Activated CD8-positive, alpha-beta T cell treated with anti-CD3 and anti-CD28 coated beads for 36 hours (primary cell): ENCODE measurements around the gene PTPRN2. TPM values are rescaled to one million over a fixed set of nuclear protein-coding genes. Genes with fewer than 3 reads are reported as not detected.

Experiments
- ATAC-seq: fragments of 200-7000 bp; cut with Tn5 transposase; one replicate; pipeline ENCODE4 v1.10.0; 2021; ENCODE audit warnings: mild to moderate bottlenecking, moderate library complexity
- CTCF ChIA-PET: fragments of 350-600 bp; sonication (Branson Sonifier 250); formaldehyde crosslinking; loops from one replicate; lab custom pipeline; 2021; ENCODE audit warnings: antibody characterized with exemption; lab: Charles Lee
- POLR2A ChIA-PET: fragments of 350-600 bp; sonication (Branson Sonifier 250); formaldehyde crosslinking; loops from one replicate; lab custom pipeline; 2021; ENCODE audit warnings: antibody characterized with exemption; lab: Charles Lee
- DNase-seq: peaks from one replicate; pipeline ENCODE4 v3.0.0-alpha.2; 2020
- H3K27ac Mint-ChIP-seq: one replicate; pipeline ENCODE4 v1.8.0; 2021; ENCODE audit warnings: mild to moderate bottlenecking, mixed read lengths
- H3K27me3 Mint-ChIP-seq: one replicate; pipeline ENCODE4 v1.8.0; 2021; ENCODE audit warnings: mixed read lengths
- H3K36me3 Mint-ChIP-seq: one replicate; pipeline ENCODE4 v1.8.0; 2021; ENCODE audit warnings: low read depth, mixed read lengths
- H3K4me1 Mint-ChIP-seq: one replicate; pipeline ENCODE4 v1.8.0; 2021; ENCODE audit warnings: low read depth, mixed read lengths
- H3K4me3 Mint-ChIP-seq: one replicate; pipeline ENCODE4 v1.8.0; 2021; ENCODE audit warnings: mild to moderate bottlenecking, moderate library complexity, mixed read lengths
- H3K9me3 Mint-ChIP-seq: one replicate; pipeline ENCODE4 v1.8.0; 2021; ENCODE audit warnings: mixed read lengths
- CTCF ChIP-seq: fragments of 200-600 bp; IDR thresholded peaks from one replicate; pipeline ENCODE4 v1.8.0; 2022; ENCODE audit warnings: antibody characterized with exemption, mild to moderate bottlenecking
- intact Hi-C: fragments of 100-400 bp; cut with micrococcal nuclease; formaldehyde crosslinking; loops from one replicate; pipeline ENCODE4 v1.10.0; 2022
- total RNA-seq, 2 experiments: library from RNA; stranded (reverse); gene quantifications; one replicate each; pipeline ENCODE4 v1.2.3, GENCODE V29; 2021

PTPRN2 gene
- total RNA-seq, 2 experiments from 2014 or later = 0.49 to 0.65 TPM

GRCh38 chr7:157738066-157738460 is 849.6 kb downstream of the PTPRN2 start:
- no peak for TF ChIP-seq CTCF
- DNase-seq (no peak), ATAC-seq (no peak)
- Mint-ChIP-seq H3K27ac (no peak overlapping the region), H3K9me3 (no peaks in the 10 kb centered on the region), H3K27me3 (peaks cover 5% of the 10 kb centered on the region), H3K36me3 (no peaks in the 10 kb centered on the region), H3K4me3 (no peak overlapping the region), H3K4me1 (no peaks in the 10 kb centered on the region)
- CTCF ChIA-PET = no interaction called here
- POLR2A ChIA-PET = no interaction called here
- intact Hi-C loops = no loop called here

- ATAC-seq = no peak
- Mint-ChIP-seq H3K9me3 (no peaks in the 10 kb centered on the region), H3K4me1 (no peaks in the 10 kb centered on the region), H3K27me3 (peaks cover 5% of the 10 kb centered on the region), H3K4me3 (no peak overlapping the region), H3K36me3 (no peaks in the 10 kb centered on the region), H3K27ac (no peak overlapping the region)
- intact Hi-C loops = no loop called here
- ChIA-PET CTCF (no interaction called here), POLR2A (interaction anchor here (0.6 kb wide), 1 partner anchor 116 kb away, joined by 3 read pairs; no protein-coding TSS in a partner anchor)
- DNase-seq = no peak
- TF ChIP-seq CTCF = no peak
Observed at GRCh38 chr7:157737151-157738065, 850.2 kb downstream of the PTPRN2 start.

GRCh38 chr7:157736341-157736740 is 851.3 kb downstream of the PTPRN2 start:
- H3K36me3 Mint-ChIP-seq = no peaks in the 10 kb centered on the region
- no peak for TF ChIP-seq CTCF
- H3K27ac Mint-ChIP-seq = no peak overlapping the region
- no peak for ATAC-seq
- H3K4me3 Mint-ChIP-seq = no peak overlapping the region
- H3K4me1 Mint-ChIP-seq = no peaks in the 10 kb centered on the region
- intact Hi-C loops = no loop called here
- POLR2A ChIA-PET = no interaction called here
- CTCF ChIA-PET = no interaction called here
- H3K27me3 Mint-ChIP-seq = peaks cover 5% of the 10 kb centered on the region
- H3K9me3 Mint-ChIP-seq = no peaks in the 10 kb centered on the region
- no peak for DNase-seq

- intact Hi-C loops = no loop called here
- Mint-ChIP-seq H3K4me1 (no peaks in the 10 kb centered on the region), H3K27ac (no peak overlapping the region), H3K9me3 (no peaks in the 10 kb centered on the region), H3K4me3 (no peak overlapping the region), H3K27me3 (peaks cover 5% of the 10 kb centered on the region), H3K36me3 (no peaks in the 10 kb centered on the region)
- CTCF ChIA-PET = no interaction called here
- no peak for TF ChIP-seq CTCF
- ATAC-seq = no peak
- no peak for DNase-seq
- POLR2A ChIA-PET = no interaction called here
Observed at GRCh38 chr7:157735826-157736225, 851.8 kb downstream of the PTPRN2 start.
